Activated naive CD8-positive, alpha-beta T cell treated with anti-CD3 and anti-CD28 coated beads, Interleukin-2, amount 10 ng/mL, durations not matched to agents 7 days and 5 days (primary cell): ENCODE results near the gene SSH3. TPM values are rescaled to one million over a fixed set of nuclear protein-coding genes. Genes with fewer than 3 reads are reported as not detected.

Experiments
- ATAC-seq: fragments of 150-1000 bp; cut with Tn5 transposase; one replicate; pipeline ENCODE4 v1.10.0; 2021; ENCODE audit warnings: low read depth, moderate library complexity
- POLR2A ChIA-PET: fragments of 350-600 bp; sonication (Branson Sonifier 250); formaldehyde crosslinking; loops from one replicate; lab custom pipeline; 2021; ENCODE audit warnings: antibody characterized with exemption; lab: Charles Lee
- DNase-seq: peaks from one replicate; pipeline ENCODE4 v3.0.0; 2021
- H3K27ac Mint-ChIP-seq: one replicate; pipeline ENCODE4 v1.8.0; 2022; ENCODE audit warnings: mild to moderate bottlenecking, mixed read lengths
- H3K27me3 Mint-ChIP-seq: one replicate; pipeline ENCODE4 v1.8.0; 2022; ENCODE audit warnings: mild to moderate bottlenecking, moderate library complexity, mixed read lengths
- H3K36me3 Mint-ChIP-seq: one replicate; pipeline ENCODE4 v1.8.0; 2021; ENCODE audit warnings: mild to moderate bottlenecking, mixed read lengths
- H3K4me1 Mint-ChIP-seq: one replicate; pipeline ENCODE4 v1.8.0; 2021; ENCODE audit warnings: mixed read lengths
- H3K4me3 Mint-ChIP-seq: one replicate; pipeline ENCODE4 v1.8.0; 2022; ENCODE audit warnings: mild to moderate bottlenecking, moderate library complexity, mixed read lengths
- H3K9me3 Mint-ChIP-seq: one replicate; pipeline ENCODE4 v1.8.0; 2021; ENCODE audit warnings: mixed read lengths
- total RNA-seq, 2 experiments: library from RNA; stranded (reverse); gene quantifications; one replicate each; pipeline ENCODE4 v1.2.3, GENCODE V29; 2021

SSH3 gene
- total RNA-seq, 2 experiments from 2014 or later = 24.6 to 27.0 TPM

- POLR2A ChIA-PET = interaction anchor here (0.5 to 7.8 kb wide), 18 partner anchors 8 to 213 kb away, joined by 3 to 190 read pairs (median 5); partner anchors contain the start of genes ANKRD13D, POLD4, PPP1CA and RAD9A
- ATAC-seq (no peak), DNase-seq (no peak)
- H3K36me3 Mint-ChIP-seq = peaks cover 34% of the 10 kb centered on the region
- peak overlapping the region; percentile 96 for H3K4me3 Mint-ChIP-seq
- no peaks in the 10 kb centered on the region for H3K9me3 Mint-ChIP-seq
- H3K27ac Mint-ChIP-seq = peak overlapping the region; percentile 96
- H3K4me1 Mint-ChIP-seq = peaks cover 60% of the 10 kb centered on the region
- no peaks in the 10 kb centered on the region for H3K27me3 Mint-ChIP-seq
Observed at GRCh38 chr11:67271205-67271540, 32.2 kb upstream of the SSH3 start.

DNA sequence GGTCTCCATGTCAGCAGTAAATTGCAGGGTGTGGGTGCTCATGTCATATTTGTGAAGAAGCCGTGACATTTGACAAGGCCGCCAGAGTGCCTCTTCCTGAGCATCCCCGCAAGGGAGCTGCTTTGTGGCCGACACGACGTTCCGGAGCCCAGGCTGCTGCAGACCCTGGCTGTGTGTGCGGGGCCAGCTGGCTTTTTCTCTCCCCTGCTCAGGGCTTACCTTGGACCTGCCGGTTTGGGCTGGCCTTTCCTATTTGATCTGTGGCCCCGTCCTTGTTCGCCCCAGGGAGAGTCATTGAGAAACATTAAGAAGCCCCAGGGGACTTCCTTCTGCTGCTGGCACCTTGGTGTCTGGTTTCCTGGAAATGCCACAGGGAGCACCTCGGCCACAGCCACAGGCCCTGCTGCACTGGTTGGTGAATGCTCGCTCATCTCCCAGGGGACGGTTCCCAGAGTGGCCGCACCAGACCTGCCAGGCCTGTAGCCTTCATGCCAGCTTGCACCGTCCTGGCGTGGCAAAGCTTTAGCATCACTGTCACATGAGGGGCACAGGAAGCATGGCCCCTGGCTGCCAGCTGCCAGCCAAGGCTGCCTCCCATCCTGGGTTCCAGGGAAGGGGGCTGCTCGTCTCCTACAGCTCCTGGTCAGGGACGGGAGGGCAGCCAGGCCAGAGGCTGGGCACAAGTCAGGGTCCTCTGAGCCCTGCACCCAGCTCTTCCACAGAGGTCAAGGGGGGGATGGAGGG, 31.6 kb upstream of the SSH3 start:
- Mint-ChIP-seq H3K36me3 (peaks cover 36% of the 10 kb centered on the region), H3K4me1 (peaks cover 64% of the 10 kb centered on the region), H3K4me3 (peak overlapping the region; percentile 96), H3K27me3 (no peaks in the 10 kb centered on the region), H3K27ac (peak overlapping the region; percentile 96), H3K9me3 (no peaks in the 10 kb centered on the region)
- POLR2A ChIA-PET = interaction anchor here (0.5 to 7.8 kb wide), 18 partner anchors 8 to 213 kb away, joined by 3 to 190 read pairs (median 5); partner anchors contain the start of genes ANKRD13D, PPP1CA, RAD9A and SSH3
- ATAC-seq (peak; percentile 18), DNase-seq (peak; percentile 73)

GRCh38 chr11:67272327-67273259, 30.7 kb upstream of the SSH3 start:
- Mint-ChIP-seq H3K36me3 (peaks cover 30% of the 10 kb centered on the region), H3K27me3 (no peaks in the 10 kb centered on the region), H3K9me3 (no peaks in the 10 kb centered on the region), H3K4me1 (peaks cover 67% of the 10 kb centered on the region), H3K4me3 (peak overlapping the region; percentile 96), H3K27ac (peak overlapping the region; percentile 96)
- peak; percentile 11 for ATAC-seq
- peak; percentile 58 for DNase-seq
- POLR2A ChIA-PET = interaction anchor here (0.7 to 7.8 kb wide), 12 partner anchors 10 to 212 kb away, joined by 4 to 190 read pairs (median 6); partner anchors contain the start of genes ANKRD13D and SSH3

GRCh38 chr11:67273260-67273990, 29.9 kb upstream of the SSH3 start:
- Mint-ChIP-seq H3K9me3 (no peaks in the 10 kb centered on the region), H3K4me1 (peaks cover 67% of the 10 kb centered on the region), H3K36me3 (peaks cover 27% of the 10 kb centered on the region), H3K4me3 (peak overlapping the region; percentile 96), H3K27ac (peak overlapping the region; percentile 96), H3K27me3 (no peaks in the 10 kb centered on the region)
- POLR2A ChIA-PET = interaction anchor here (0.7 to 7.8 kb wide), 5 partner anchors 15 to 131 kb away, joined by 4 to 190 read pairs (median 5); partner anchors contain the start of genes ANKRD13D and SSH3
- ATAC-seq (no peak), DNase-seq (peak; percentile 36)

GRCh38 chr11:67274768-67275605, 28.3 kb upstream of the SSH3 start:
- H3K36me3 Mint-ChIP-seq = peaks cover 28% of the 10 kb centered on the region
- ATAC-seq = no peak
- no peaks in the 10 kb centered on the region for H3K9me3 Mint-ChIP-seq
- peak overlapping the region; percentile 73 for H3K4me3 Mint-ChIP-seq
- POLR2A ChIA-PET = interaction anchor here (0.7 to 7.5 kb wide), 3 partner anchors 7 to 116 kb away, joined by 3 to 179 read pairs (median 64); partner anchors contain the start of genes ANKRD13D and GRK2
- peak; percentile 35 for DNase-seq
- no peaks in the 10 kb centered on the region for H3K27me3 Mint-ChIP-seq
- peaks cover 66% of the 10 kb centered on the region for H3K4me1 Mint-ChIP-seq
- H3K27ac Mint-ChIP-seq = peak overlapping the region; percentile 97

- Mint-ChIP-seq H3K4me1 (peaks cover 60% of the 10 kb centered on the region), H3K27me3 (no peaks in the 10 kb centered on the region), H3K9me3 (no peaks in the 10 kb centered on the region), H3K36me3 (peaks cover 25% of the 10 kb centered on the region), H3K4me3 (peak overlapping the region; percentile 73), H3K27ac (peak overlapping the region; percentile 97)
- POLR2A ChIA-PET = interaction anchor here (0.7 to 7.5 kb wide), 5 partner anchors 8 to 115 kb away, joined by 3 to 179 read pairs (median 23); partner anchors contain the start of genes ANKRD13D and GRK2
- ATAC-seq = no peak
- DNase-seq = peak; percentile 55
Observed at GRCh38 chr11:67275606-67276409, 27.5 kb upstream of the SSH3 start.

- Mint-ChIP-seq H3K36me3 (peaks cover 25% of the 10 kb centered on the region), H3K9me3 (no peaks in the 10 kb centered on the region), H3K27me3 (no peaks in the 10 kb centered on the region), H3K4me3 (peak overlapping the region; percentile 82), H3K4me1 (peaks cover 50% of the 10 kb centered on the region), H3K27ac (peak overlapping the region; percentile 97)
- DNase-seq = peak; percentile 74
- POLR2A ChIA-PET = interaction anchor here (0.6 to 7.5 kb wide), 13 partner anchors 9 to 132 kb away, joined by 3 to 179 read pairs (median 6); partner anchors contain the start of genes ANKRD13D, GRK2, POLD4 and PPP1CA
- ATAC-seq = peak; percentile 23
Observed at GRCh38 chr11:67276781-67277230, 26.5 kb upstream of the SSH3 start.

- Mint-ChIP-seq H3K4me1 (peaks cover 45% of the 10 kb centered on the region), H3K36me3 (peaks cover 29% of the 10 kb centered on the region), H3K27ac (peak overlapping the region; percentile 97), H3K27me3 (no peaks in the 10 kb centered on the region), H3K9me3 (no peaks in the 10 kb centered on the region), H3K4me3 (peak overlapping the region; percentile 82)
- POLR2A ChIA-PET = interaction anchor here (0.6 to 7.5 kb wide), 12 partner anchors 9 to 131 kb away, joined by 3 to 179 read pairs (median 6); partner anchors contain the start of genes ANKRD13D, GRK2, POLD4 and PPP1CA
- ATAC-seq (peak; percentile 87), DNase-seq (peak; percentile 90)
Observed at GRCh38 chr11:67277231-67277961, 25.9 kb upstream of the SSH3 start.

DNA sequence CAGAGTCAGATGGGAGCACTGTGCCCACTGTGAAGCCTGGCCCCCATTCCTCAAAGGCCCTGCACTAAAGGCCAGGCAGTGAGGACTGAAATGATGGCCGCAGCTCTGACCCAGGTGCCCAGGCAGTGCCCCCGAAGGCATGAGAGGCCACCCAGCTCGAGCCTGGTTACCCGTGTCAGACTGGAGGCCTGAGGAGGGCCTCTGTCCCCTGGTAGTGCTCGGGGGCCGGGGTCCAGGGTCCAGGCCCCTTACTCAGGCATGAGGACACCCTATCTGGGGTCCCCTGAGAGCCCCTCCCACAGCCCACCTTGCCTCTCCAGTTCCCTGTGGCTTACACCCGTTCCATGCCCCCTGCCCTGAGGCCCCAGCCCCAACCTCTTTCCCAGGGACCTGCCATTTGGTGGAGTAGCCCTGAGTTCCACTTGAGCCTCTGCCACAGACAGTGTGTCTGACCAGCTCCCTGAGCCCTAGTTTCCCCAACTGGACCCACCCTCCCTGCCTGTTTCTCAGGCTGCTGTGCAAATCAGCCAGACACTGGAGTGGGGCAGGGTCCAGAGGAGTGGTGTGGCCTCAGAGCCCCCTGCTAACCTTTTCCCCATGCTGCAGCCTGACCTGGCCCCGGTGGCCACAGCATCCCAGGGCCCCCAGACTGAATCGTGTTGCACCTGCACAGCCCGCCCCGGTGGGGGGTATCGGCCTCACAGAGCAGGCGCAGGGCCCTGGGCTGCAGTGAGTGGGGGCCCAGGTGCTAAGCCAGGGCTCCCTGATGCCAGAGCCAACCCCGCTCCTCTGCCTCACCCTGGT, 25.0 kb upstream of the SSH3 start:
- peaks cover 40% of the 10 kb centered on the region for H3K4me1 Mint-ChIP-seq
- no peak for ATAC-seq
- no peak for DNase-seq
- H3K36me3 Mint-ChIP-seq = peaks cover 31% of the 10 kb centered on the region
- POLR2A ChIA-PET = interaction anchor here (1.3 to 7.5 kb wide), 9 partner anchors 8 to 130 kb away, joined by 5 to 179 read pairs (median 9); partner anchors contain the start of genes ANKRD13D, GRK2, POLD4 and SSH3
- H3K27me3 Mint-ChIP-seq = no peaks in the 10 kb centered on the region
- peak overlapping the region; percentile 82 for H3K4me3 Mint-ChIP-seq
- H3K9me3 Mint-ChIP-seq = no peaks in the 10 kb centered on the region
- peak overlapping the region; percentile 97 for H3K27ac Mint-ChIP-seq
